Activated CD4-positive, CD25-positive, alpha-beta regulatory T cell (primary cell): ENCODE measurements around the gene CUBN.

Experiments used
- DNase-seq, 4 experiments: peaks; one replicate each; lab custom pipeline; 2025; lab: John Stamatoyannopoulos, UW

CUBN gene

DNA sequence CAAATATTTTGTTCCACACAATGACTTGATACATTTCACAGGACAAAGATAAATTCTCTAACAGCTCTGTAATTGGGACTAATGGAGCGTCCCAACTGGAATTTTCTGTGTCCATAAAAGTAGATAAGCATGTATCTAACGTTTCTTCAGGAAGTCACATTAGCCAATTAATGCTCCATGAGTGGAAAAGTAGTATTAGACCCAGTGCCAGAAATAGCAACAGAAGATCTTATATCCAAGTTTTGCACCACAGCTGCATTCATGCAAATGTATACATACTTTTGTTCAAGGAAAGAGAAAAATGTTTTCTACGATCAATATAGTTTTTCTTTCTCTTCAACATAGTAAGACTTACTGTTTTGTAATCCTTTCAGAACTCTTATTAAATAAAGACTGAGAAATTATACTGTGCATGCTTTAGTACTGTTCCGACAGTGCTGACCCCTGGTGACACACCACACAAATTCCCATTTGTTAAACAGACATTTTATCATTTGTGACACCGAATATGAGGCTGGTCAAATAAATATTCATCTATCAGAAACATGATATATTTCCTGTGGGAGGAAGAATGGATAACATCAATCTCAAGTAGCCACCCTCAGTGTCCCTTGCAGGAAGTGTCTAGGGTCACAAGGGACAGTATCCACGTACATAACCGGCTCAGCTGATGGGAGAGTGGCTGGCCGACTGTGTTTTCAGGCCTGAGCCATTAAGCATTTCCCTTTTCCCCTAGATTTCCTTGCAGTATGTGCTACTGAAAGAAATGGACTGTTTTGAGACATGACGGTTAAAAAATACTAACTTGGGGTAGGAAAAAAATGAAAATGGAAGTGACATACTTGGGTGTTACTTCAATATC, 210.3 kb downstream of the CUBN start:
- DNase-seq: no peak

DNA sequence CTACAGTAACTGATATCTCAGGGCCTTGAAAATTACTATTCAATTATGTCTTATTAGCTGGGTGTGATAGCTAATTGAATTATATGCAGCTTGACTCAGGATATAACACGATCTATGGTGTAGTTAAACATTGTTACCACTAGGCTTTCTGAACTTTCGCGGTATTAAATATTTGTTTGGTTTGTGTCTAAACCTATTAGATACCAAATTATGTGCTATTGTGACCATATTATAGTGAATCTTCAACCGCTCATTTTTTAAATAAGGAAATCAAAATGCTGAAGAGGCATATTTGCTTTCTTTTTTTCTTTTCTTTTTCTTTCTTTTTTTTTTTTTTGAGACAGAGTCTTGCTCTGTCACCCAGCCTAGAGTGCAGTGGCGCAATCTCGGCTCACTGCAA, 213.1 kb downstream of the CUBN start:
- DNase-seq: no peak

DNA sequence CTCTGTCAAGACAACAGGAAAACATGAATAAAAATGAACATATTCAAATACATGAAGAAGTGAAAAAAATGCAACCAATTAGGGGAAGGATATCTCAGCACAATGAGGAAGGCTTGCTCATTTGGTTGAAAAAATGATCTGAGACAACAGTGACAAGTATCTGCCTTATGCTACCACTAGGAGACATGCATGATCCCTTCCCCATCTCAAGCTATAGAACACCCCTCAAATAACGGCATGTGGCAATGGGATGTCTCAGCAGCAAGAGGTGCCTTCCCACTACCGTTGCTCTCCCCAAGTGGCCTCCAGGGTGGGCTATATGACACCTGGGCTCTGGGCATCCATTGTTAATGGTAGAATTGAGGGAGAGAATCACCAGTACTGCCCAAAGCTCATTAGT, 214.3 kb downstream of the CUBN start:
- DNase-seq: no peak

DNA sequence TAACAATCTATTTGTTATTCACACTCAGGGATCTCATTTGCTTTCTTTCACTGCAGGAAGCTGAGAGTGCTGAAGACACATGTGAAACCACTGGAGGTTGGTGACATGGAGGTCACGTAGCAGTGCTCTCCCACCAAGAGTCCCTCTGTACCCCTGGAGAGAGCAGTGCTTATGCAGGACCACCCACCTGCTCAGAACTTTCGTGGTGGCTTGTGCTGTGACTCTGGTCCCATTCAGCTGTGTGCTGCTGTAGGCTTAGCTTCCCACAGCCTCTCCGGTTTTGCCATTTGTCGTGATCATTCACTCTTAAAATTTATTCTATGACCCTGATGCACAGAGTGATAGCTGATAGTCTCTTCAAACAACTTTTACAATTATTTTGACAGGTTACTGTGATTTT, 216.3 kb downstream of the CUBN start:
- DNase-seq: no peak

DNA sequence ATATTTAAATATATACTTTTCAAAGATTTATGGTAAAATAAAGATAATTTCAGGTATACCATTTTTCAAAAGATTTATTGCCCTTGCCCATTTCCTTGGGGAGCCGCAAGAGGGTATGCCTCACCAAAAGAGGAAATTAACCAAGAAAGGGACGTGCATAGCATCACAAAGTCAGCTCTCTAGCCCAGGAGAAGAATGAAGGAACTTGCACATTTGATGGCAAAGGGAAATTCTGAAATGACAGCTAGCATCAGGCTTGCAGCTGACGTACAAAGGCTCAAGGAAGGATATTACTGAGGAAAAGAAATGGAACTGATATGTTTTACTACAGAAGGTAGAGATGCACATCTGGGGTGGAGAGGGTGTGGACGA, 218.8 kb downstream of the CUBN start:
- no peak for DNase-seq

DNA sequence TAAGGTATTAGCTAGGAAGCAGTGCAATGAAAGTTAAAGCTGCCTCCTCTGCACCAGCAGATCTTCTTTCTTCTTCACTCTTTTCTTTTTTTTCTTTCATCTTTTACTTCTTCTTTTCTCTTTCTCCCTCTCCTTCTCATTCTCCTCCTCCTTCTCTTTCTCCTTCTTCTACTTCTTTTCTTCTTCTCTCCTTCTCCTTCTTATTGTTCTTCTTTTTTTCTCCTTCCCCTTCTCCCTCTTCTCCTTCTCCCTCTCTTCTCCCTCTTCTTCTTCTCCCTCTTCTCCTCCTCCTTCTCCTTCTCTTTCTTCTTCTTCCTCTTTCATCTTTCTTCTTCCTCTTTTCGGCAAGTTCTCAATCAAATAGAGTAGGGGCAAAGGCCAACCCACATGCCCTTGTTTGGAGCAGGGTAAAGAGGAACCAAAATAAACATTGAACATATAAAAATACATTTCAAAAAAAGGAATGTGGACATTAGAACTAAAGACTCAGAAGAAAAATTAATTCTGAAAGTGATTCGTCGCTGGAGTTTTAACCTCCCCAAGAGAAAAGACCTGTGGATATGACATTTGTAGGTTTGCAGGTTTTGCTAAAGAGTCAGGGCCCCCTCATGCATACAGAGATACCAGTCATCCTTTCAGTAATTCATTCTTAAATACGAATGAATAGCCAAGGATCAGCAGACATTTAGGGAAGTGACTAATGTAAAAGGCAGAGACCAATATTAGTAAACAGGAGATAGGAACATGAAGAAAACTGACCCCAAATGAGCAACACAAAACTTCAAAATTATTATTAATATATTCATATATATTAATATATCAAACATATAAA, 219.4 kb downstream of the CUBN start:
- DNase-seq: no peak

DNA sequence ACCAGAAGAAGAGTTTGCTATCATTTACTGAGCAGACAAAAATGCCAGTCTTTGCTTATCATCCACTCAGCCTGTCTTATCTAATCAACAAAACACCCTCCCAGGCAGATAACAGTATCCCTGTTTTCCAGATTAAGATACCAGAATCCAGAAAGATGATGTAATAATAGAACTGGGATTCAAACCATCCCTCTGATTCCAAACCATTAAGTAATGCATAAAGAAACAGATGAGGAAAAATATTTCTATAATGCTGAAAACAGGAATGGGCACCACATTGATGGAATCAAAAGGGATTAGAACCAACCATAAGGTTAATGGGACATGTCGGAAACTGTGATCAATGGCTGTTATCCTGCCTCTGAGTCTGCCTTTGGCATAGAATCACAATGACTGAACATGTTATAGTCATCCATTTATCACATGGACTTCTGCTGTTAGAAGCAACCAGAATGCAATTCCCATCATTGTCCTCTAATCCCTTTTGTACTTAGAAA, 220.3 kb downstream of the CUBN start:
- DNase-seq: no peak

DNA sequence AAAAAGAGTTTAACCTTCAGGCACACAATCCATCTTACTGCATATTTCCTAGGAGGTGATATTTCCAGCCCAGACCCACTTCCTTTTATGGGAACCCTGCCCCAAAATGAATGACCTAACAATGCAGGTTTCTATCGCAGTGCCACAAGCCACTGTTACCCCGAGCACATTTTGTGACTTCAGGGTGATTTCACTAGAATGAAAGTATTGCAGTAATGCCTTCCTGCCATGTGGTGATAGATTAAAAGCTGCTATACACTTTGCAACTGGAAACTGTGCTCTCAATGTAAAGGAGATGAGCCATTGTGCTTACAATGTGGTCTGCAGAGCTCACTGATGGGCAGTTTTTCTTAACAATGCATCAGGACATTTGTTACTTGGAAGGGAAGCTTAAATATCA, 221.9 kb downstream of the CUBN start:
- DNase-seq: no peak

DNA sequence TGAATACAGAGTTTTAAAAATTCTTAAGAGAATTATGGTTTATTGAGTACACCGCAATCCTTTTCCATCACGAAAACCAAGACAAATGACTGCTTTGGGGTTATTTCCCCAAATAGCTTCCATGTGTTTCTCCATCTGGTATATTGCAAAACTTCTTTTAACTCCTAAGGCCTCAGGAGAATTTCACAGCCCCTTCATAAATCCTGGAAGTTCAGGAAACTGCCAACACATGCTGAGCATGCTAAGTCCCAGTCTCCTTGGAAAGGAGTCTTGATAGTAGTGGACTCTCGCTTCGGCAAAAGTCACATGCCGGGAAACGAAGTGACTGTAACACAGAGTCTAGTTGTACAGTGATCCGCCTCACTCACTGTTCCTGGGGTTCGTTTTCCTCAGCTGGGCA, 224.3 kb downstream of the CUBN start:
- no peak for DNase-seq

DNA sequence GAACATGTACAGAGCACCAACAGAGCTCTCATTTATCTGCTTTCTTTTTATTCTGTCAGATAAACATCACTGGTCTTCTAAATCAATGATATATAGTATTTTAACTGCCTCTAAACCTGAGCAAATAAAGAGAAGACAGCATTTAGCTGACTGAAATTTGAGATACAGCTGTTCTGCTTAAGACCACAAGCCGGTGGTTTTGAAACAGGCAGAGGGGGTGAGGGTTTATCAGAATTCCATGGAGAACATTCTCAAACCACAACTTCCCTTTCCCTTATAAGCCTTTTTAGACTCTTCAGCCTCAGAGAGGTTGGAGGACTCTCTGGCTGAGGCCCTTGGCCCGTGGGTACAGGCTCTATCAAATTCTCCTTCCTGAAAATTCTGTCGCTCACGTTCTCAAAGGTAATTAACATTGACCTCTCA, 225.0 kb downstream of the CUBN start:
- DNase-seq: no peak

DNA sequence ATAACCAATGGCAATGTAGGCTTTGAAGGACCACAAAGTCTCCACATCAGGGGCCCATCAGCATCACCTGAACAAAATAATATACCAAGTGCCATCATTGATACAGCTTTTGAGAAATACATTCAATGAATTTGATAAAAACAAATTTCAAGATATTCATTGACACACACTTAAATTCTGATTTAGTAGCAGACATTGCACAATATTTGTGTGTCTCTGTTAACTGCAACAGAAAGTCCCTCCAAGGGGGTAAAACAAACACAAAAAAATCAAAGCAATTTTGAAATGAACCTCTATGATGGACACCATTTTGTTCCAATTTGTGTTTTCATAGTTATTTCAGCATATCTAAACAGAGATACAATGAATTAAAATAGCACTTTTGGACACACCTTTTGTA, 225.6 kb downstream of the CUBN start:
- no peak for DNase-seq

DNA sequence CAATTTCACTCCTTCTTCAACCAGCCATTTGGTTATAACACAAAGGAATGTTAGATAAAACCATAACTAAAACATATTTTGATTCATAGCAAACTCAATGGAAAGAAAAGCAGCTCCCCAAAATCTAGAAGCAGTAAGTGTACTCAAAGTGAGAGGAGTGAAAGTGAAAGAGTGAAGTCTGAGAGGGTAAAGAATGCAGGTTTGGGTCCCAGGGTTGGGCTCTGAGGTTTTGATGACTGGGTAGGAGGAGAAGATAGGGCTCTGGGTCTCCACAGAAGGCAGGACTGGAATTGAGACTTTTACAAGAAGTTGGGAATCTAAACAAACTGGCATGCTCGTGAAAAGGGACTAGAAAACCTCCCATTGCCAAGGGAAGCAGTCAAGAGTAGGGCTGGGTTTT, 227.0 kb downstream of the CUBN start:
- no peak for DNase-seq

DNA sequence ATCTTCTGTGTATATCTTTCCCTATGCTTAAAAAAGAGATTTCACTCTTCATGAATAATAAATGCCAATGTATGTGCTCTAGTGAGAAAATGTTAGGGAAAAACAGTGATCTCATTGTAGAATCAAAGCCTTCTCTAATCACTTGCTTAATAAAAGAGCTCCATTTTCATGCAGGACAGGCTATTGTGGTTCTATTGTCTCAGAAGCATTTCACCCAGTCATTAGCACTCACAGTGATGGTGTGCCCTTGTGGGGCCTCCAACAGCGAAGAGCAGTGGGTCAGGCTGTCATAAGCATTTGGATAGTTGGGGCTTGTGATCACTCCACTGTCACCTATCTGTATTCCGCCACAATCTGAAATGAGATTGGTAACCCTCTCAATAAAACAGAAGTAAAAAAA, 228.5 kb downstream of the CUBN start:
- no peak for DNase-seq

DNA sequence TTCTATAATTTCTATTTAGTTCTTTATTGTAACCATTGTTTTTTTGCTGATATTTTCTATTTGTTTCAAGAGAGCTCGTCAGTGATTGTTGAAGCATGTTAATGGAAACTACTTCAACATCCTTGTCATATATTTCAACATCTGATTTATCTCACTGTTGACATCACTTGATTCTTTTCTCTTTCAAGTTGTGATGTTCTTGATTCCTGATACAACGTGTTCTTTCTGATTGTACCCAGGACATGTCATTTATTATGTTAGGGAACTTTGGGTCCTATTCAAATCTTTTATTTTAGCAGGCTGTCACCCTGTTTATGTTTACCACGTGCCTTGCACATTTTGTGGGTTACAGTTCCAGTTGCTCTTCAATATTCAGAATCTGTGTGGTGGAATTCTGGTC, 232.6 kb downstream of the CUBN start:
- no peak for DNase-seq

DNA sequence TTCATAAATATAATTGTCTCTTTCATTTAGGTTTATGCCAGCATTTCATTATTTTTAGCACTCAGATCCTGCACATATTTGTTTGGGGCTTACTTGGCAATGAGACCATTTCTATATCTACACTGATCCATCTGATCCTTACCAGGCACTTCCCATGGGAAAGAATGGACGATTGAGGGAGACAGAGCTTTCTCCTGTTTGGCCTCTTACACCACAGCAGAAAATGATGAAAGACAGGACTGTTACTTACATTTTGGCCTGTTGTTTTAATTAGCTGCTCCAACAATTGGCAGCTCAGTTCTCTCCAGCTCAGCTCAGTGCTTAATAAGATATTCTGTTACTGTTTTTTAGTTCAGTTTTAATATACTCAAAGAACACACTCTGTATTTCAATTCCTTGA, 234.8 kb downstream of the CUBN start:
- no peak for DNase-seq

DNA sequence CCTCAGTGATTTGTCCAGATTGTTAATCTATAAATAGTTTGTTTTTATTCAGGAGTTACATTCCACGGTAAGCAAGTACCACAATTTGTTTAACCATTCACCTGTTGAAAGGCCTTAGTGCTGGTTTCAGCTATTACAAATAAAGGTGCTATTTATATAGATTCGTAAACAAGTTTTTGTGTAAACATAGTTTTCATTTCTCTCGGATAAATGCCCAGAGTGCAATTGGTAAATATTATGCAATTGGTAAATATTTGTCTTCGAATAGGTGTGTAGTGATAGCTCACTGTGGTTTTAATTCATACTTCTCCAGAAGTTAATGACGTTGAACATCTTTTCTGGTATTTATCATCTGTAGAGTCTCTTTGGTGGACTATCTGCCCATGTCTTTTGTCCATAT, 235.9 kb downstream of the CUBN start:
- no peak for DNase-seq

DNA sequence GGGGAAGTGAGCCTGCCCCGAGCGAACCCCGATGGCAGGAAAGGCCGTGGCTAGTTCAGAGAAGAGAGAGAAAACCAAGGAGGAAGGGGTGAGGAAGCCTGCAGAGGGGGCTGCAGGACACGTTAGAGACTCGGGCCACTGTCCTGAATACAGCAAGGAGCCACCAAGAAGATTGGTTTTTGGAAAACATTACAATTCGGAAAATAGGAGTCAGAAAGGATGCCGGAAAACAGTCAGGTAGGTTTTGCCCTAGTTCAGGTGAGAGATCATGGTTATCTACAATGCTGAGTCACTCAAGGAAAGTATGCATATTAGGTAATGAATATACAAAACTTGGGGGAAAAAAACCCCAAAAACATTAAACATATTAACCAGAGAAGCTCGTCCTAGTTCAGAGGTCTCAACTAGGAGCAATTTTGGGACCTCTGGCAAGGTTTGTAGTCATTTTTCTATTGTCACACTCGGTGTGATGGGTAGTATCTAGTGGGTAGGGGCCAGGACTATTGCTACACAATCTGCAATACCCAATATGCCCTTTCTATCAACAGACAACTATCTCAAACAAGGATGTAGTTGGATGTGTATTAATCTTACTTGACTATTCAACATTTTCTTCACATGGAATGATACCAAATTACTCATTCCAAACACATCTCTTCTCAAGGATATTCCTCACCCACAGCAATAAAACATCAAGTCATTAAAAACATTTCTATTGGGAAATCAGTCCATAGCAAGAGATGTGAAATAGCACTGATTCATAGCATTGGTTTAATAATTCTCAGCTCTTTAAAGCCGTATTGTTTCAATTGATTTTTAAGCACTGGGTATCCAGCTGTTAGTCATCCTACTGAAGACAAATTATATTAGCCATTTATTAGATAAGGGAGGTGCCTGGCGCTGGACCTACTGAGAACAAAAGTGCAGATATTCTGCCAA, 238.0 kb downstream of the CUBN start:
- DNase-seq: peak in 1 of 4 experiments; percentile 2

DNA sequence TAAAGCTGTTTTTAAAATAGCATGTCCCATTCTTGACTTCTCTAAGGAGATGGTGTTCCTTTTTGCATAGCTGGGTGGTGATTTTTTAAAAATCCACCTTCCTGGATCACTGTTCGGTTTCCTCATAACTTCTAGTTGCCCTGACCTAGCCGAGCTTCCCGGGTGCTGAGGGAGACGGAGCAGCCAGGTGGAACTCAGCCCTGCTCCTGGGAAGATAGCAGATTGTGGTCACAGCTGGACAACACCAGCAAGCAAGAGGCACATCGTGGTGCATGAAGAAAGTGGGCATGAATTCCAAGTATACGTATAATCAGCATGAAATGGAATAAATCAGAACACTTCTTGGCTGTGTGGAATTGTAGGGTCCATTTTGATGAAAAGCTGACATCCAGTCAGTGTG, 238.9 kb downstream of the CUBN start:
- DNase-seq: no peak

DNA sequence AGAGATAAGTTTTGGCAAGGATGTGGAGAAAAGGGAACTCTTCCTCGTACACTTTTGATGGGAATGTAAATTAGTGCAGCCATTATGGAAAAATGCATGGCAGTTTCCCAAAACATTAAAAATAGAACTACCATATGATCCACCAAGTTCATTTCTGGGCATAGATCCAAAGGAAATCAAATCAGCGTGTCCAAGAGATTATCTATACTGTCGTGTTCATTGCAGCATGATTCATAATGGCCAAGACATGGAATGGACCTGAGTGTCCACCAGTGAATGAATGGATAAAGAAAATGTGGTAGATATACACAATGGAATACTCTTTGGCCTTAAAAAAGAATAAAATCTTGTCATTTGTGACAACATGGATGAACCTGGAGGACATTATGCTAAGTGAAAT, 242.0 kb downstream of the CUBN start:
- no peak for DNase-seq

DNA sequence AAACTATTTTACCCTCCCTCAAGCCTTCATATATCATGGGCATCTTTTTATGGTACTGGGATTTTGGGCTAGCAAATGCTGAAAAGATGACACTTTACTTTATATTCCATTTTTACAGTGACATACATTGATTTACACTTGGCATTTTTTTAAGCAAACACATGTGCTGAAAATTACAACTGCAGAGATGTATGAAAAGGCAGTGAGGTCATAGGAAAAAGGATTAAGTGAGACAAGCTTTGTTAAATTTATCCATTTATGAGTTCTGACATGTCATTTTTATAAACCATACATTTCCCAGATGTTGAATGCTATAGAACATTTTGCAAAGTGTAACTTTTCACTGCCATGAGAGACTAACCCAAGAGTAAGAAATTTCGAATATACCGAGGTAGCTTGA, 243.6 kb downstream of the CUBN start:
- no peak for DNase-seq

DNA sequence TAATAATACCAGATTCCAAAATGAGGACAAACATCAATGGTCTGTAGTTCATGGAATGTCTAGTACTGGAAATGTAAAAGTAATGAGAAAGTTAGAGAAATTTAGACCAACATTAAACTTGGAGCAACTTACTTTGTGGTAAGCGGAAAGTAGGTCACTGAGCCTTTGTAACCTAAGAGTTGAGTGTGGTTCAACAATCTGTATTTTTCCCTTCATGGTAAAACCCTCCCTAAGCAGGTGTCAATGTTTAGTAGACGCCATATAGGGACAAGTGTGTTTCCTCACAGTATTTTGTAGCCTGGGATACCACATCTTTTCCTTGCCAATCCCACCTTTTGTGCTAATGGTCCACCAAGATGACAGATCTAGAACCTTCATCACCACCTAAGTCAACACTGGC, 245.1 kb downstream of the CUBN start:
- DNase-seq: no peak

DNA sequence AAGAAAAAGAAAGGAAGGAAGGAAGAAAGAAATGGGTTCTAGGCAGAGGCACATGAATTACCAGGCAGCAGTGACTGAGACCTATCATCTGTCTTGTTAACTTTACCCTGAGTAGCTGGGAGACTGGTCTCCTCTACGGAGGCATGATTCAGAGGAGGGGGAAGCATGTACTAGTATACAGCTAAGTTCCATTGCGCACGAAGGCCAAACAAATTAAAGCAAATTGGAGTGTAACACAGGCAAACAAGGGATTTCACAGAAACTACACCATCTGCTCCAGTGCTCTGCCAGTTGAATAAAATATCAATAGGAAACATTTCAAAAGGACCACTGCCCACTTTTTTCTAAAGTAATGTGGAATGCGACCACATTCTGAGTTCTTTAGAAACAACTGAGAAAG, 246.5 kb downstream of the CUBN start:
- no peak for DNase-seq
